SK-N-MC (cell line): ENCODE data around the gene CFAP221.

Experiments used
- EZH2 ChIP-seq: fragments of 200-600 bp; sonication (generic); IDR thresholded peaks from one replicate; pipeline ENCODE4 v1.6.1; 2017; ENCODE audit warnings: antibody characterized with exemption
- POLR2AphosphoS5 ChIP-seq: IDR thresholded peaks from 2 replicates; pipeline ENCODE4 v1.6.1; 2012; ENCODE audit warnings: mild to moderate bottlenecking, low read depth, low read length, borderline replicate concordance

GRCh38 chr2:119546447-119546767, 2.2 kb downstream of the CFAP221 start:
- no peak for TF ChIP-seq EZH2
- no peak for TF ChIP-seq POLR2AphosphoS5
